CD4-positive, alpha-beta T cell treated with Interleukin-21 for 1 hour (primary cell): Measurements from ENCODE around the gene WDR37.
"Not testable (repeated sequence)": the region's sequence is repeated elsewhere in the genome, so short reads cannot be mapped to it uniquely, and the experiment has no call there.

Experiments used
- DNase-seq: peaks from one replicate; pipeline ENCODE4 v3.0.0-alpha.2; 2020

The WDR37 gene

DNA sequence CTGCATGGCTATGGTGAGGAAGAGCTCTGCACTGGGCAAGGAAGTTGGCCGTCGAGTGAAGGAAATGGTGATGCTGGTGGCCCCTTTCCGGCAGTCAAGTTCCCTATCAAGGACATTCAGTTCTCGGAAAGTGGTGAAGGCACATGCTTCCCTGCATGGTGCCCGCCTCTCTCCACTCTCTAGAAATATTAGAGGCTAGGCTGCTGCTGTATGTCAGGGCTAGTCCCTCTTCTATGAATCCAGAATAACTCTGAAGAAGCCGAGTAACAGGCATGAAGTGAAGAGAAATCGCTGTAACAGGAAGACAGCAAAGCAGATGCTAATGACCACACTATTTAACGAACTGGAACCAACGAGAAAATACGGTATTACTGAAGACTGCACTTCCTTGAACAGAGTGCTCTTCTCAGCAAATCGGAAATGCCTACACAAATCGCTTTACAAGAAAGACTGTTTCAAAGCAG is 12.6 kb upstream of the WDR37 start:
- DNase-seq, result peak; percentile 56

DNA sequence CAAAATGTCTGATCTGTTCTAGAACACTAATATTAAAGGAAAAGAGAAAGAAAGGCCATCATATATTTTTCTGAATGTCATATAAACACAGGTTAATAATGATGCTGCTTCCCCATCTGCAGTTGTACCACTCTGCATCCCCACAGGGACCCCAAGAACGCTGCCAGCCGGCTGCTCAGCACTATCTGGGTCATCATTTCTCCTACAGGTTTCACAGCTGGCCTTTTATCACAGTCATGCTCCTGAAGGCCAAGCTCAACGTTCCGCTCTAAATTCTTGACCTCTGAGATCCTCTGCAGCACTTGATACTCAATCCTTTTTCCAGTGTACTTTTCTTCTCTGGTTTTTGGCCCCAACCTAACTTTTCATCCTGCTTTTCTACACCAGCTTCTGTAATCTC is 12.0 kb upstream of the WDR37 start:
- DNase-seq, result no peak

DNA sequence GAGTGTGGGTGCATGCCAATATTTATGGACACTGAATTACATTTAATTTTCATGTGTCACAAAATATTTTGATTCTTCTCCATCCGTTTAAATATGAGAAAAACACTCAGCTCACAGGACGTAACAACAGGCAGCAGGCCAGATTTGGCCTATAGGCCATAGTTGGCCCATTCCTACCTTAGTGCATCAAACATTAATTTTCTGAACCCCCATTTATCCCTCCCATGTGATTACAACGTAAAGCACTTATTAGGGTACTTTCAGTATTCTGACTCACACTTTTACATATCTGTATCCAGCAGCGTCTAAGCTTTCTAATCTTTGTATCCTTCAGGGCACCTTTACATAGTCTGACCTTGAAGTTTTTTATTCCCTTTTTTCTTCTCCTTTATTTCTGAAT is 11.2 kb upstream of the WDR37 start:
- DNase-seq, result no peak

DNA sequence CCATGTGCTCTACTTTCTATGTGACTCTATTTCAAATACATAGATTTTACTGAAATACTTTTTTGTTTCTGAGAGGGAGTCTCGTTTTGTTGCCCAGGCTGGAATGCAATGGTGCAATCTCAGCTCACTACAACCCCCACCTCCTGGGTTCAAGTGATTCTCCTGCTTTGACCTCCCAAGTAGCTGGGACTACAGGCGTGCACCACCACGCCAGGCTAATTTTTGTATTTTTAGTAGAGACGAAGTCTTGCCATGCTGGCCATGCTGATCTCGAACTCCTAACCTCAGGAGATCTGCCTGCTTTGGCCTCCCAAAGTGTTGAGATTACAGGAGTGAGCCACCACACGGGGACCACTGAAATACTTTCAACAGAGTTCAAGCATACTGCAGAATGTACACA is 10.8 kb upstream of the WDR37 start:
- no peak for DNase-seq

DNA sequence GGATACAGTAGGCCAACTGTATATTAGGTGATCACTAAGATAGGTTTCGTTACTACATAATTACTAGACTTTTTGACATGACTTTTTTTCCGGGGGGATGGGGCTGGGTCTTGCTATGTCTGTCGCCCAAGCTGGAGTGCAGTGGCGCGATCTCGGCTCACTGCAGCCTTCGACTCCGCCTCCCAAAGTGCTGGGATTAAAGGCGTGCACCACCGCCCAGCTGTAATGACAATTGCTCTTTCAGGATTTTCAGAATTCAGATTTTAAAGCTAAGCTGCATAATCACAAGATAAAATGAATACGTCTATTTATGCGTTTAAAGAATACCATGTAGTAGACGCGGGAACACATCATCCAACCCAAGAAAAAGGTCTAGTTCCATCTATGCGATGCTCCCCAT is 8.2 kb upstream of the WDR37 start:
- DNase-seq, result no peak

DNA sequence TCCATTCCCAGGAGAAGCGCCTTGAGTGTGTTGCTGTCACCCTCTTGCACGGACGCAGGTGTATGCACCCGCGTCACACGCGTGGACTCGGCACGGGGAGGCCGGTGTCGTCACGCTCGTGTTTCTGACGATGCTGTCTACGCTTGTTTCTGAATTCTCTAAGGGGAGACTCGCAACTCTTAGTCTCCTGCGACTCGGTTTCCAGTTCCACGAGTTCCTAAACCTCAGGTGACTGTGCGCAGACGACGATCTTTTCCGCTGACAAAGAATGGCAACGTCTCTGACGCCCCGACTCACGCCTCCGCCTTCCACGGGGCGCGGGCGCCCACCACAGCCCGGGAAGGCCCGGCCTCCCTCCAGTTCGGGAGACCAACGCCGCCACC is 7.8 kb upstream of the WDR37 start:
- peak; percentile 69 for DNase-seq

DNA sequence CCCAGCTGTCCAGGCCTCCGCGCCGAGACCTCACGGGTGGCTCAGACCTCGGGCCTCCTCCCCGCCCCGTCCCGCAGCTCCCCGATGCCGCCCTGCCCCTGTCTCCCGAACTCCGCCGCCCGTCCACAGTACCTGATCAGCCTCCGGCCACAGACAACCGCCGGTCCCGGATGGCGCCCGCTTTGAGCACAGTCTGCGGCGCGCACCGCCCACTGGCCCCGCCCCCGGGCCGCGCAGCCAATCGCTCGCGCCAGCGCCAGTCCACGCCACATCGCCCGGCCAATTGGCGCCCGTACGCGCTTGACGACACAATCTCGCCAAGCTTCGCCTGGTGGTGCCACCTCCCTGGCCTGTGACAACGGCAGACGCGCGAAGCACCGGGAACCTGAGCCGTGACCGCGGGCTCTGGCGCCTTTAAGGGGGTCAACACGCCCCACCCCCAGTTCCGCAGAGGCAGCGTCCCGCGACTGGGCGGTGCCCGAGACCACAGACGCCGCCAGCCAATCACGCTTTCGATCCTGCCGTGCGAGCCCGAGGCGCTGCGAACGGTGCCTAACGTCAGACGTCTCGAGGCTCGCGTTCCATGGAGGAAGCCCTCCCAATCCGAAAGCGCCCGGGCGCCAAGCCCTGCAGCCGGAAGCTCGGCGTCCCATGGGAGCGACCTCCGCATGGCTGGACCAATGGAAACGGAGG is 7.3 kb upstream of the WDR37 start, which contains the start of gene IDI1:
Gene IDI1, minus strand, starts transcription at position 388 of the 693 bp plus-strand sequence. Its CDS starts 116 bp downstream, at position 272.
- peak; percentile 98 for DNase-seq

DNA sequence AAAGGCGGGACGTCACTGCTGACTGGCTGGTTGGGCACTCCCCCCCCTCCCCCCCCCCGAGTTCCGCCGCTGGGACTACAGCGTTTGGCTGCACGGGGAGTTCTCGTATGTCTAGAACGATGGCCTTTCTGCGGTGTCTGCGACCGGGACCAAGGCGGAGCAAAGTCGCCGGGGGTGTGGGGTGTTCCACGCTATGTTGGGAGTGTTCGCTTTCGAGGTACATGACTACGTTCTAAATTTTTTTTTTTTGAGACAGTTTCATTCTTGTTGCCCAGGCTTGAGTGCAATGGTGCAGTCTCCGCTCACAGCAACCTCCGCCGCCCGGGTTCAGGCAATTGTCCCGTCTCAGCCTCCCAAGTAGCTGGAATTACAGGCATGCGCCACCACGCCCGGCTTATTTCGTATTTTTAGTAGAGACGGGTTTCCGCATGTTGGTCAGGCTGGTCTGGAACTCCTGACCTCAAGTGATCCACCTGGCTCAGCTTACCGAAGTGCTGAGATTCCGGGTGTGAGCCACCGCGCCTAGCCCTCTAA is 6.7 kb upstream of the WDR37 start:
- DNase-seq, result no peak

DNA sequence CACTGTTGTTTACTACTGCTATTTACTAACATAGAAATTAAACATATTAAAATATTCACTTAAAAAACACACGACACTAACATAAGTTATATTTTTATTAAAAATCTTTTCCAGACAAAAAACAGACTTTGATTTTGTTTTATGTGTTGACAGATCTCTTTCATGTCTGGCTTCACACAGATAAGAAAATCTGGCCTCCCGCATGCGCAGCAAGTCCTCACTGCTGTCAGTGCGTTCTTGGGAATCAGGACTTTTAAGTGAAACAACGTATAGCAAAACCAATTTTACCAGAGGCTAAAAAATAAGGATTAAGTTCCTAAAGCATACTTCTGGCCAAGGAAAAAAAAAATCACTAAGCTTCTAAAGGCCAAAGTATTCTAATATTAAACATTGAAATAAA is 6.0 kb upstream of the WDR37 start:
- DNase-seq, result peak; percentile 41

DNA sequence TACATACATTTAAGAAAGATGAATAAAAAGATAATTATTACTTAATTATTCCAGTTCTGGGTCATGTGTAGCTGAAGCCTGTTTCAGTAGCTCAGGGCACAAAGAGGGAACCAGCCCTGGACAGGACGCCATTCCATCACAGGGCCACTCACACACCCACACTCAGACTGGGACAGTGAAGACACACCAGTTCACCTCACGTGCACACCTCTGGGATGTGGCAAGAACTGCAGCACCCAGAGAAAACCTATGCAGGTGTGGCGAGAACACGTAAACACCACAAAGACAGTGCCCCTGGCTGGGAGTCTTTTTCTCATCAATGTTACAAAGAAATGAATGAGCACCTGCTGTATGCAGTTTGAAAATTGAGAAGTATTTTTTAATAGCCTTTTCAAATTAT is 5.6 kb upstream of the WDR37 start:
- DNase-seq, result peak; percentile 70

DNA sequence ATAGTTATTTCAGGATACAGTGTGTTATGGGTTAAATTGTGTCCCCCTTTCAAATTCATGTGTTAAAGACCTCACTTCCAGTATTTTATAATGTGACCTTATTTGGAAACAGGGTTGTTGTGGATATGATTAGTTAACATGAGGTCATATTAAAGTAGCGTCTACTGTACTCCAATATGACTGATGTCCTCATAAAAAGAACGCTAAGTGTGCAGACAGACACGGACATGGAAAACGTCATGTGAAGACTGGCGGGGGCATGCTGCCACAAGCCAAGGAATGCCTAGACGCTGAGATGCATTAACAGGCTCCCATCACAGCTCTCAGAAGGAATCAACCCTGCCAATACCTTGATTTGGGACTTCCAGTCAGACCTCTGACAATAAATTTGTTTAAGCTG is 1.5 kb upstream of the WDR37 start:
- no peak for DNase-seq

DNA sequence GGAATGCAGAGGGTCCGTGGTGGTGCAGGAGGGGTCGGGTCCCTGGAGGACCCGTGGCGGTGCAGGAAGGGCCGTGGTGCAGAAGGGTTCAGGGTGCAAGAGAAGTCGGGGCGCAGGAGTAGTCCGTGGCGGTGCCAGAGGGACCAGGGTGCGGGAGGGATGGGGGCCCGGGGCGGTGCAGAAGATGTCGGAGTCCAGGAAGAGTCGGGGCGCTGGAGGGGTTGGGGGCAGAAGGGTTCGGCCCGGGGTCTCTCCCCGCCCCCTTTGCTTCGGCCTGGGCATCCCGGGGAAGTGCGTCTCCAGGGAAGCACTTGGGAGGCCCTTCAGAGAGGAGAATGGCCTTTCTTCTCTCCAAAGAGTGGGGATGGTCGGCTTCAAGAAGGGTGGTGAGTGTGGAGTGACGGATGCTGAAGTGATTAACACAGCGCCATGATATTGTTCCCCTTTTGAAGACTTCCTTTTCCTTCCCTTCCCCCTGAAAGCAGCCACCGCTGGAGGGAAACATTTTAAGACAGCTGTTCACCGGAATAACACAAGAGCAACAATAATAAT is 997 bp downstream of the WDR37 start:
- no peak for DNase-seq

DNA sequence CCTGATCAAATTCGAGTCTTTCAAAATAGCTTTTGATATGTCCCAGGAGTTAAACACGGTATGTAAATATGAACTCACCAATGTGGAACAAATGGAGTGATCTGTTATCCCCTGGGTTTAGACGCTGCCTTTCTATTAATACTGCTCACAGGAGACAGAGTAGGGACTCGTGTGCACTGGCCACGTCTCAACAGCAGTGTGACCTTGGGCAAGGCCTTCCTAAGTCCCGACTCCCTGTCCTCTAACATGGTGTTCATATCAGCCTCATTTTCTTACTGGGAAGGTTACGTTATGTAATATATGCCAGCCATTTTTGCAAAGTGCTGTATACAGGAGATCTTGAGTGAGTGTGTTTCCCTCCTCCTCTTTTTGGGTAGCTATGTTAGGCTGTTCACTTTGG is 1.8 kb downstream of the WDR37 start:
- DNase-seq, result no peak

DNA sequence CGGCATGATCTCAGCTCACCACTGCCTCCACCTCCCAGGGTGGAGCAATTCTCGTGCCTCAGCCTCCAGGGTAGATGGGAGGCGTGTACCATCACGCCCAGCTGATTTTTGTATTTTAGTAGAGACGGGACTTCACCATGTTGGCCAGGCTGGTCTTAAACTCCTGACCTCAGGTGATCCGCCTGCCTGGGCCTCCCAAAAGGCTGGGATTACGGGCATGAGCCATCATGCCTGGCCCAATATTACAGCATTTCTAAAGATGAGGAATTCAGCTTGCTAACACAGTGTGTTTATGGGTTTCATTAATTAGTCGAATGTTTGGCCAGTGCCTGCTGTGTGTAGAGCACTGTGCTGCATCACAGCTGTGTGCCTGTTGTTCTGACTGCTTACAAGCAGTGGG is 3.7 kb downstream of the WDR37 start:
- DNase-seq, result no peak

DNA sequence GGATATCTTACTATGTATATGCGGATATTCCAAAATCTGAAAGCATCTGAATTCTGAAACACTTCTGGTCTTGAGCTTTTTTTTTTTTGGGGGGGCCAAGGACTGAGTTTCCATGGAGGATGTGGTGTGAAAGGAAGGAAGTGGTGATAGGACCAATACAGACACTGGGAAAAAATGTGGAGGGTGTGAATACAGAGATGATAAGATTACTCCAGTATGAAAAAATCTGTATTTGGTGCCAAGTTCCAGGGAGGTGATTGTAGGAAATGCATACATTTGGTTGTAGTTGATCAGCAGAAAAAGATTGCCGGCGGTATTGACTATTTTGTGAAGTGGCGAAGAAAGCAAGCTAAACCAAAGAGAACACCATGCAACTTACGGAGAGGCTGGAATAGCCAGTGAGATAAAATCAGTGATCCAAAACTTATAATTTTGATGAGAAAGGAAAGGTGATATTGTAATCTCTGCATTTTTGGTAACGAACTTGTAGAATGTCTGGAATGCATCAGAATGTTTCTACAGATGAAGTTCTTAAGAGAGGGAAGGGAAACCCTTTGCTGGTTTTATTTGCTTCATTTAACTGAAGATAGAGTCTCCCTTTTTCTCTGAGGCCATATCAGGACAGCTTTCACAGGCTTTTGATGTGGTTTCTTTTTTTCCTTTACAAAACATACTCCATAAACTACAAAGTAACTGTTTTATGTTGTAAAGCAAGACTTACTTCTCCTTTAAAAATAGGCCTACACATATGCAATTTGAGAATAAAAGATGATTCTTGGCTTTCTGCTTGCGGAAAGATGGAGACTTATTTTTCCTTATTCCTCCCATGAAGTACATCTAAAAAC is 6.0 kb downstream of the WDR37 start:
- DNase-seq, result peak; percentile 28

DNA sequence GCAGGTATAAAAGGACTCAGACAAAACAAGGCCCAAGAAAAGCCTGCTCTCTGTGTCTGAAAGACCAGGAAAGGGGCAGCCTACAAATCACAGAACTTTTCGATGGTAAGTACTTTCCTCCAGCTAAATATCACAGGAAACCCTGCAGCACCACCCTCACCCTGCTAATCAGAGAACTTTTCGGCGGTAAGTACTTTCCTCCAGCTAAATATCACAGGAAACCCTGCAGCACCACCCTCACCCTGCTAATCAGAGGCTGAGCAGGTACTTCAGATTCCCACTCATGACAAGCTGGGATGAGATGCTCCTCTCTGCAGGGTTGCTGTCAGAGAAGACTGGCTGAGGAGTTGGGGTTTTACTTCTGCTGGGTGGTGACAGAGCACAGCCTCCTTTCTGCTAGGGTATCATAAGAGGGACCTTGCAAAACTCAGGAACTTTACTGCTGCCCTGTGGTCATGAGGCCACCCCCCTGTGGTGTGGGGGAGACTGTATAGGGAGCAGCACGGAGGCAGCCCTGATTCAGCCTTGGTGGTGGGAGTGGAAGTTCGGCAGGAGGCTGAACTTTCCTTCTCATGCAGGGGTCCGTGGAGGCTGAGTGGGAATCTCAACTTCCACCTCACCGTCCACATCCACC is 7.2 kb downstream of the WDR37 start:
- peak; percentile 53 for DNase-seq

DNA sequence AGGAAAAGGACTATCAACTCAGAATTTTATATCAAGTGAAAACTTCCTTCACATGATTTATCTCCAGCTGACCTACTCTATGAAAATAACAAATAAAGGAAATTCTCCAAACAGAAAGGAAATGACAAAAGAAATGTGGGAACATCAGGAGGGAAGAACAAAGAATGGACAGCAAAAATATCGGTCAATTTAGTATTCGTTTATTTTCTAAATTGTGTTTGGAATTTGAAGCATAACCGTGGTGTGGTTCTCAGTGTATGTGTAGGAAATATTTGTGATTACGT is 8.7 kb downstream of the WDR37 start:
- no peak for DNase-seq

DNA sequence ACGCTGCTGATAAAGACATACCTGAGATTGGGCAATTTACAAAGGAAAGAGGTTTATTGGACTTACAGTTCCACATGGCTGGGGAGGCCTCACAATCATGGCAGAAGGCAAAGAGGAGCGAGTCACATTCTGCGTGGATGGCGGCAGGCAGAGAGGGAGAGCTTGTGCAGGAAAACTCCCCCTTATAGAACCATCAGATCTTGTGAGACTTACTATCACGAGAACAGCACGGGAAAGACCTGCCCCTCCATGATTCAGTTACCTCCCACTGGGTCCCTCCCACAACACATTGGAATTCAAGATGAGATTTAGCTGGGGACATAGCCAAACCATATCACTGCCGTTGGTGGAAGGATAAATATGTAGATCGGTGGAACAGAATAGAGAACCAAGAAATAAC is 10.5 kb downstream of the WDR37 start:
- DNase-seq, result not testable (repeated sequence)

DNA sequence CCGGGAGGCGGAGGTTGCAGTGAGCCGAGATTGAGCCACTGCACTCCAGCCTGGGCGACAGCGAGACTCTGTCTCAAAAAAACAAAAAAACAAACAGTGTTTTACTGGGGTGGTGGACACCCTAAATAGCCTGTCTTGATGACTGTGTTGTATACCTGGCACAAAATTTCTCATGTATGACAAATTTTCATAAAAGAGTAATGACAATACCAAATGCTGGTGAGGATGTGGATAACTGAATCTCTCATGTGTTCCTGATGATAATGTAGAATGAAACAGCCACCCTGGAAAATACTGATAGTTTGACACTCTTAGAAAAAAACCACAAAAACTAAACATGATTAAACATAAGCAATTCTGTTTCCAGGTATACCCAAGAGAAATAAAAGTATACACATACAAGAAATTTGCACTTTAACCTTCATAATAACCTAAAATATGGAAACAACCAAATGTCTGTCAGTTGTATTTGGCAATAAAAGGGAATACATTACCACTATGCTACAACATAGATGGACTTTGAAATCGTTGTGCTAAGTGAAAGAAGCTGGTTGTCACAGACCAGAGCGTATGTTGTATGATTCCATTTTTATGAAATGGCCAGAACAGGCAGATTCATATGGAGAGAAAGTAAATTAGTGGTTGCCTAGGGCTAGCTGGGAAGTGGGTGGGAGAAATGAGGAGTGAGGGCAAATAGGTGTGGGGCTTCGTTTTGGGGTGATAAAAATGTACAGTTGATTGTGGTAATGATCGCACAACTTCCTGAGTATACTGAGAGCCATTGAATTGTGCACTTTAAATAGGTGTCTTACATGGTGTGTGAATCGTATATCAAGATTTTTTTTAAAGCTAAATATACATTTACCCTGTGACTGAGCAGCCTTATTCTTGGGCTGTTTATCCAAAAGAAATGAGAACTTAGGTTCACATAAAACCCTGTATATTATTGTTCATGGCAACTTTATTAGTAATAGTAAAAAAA is 12.5 kb downstream of the WDR37 start:
- DNase-seq, result no peak

DNA sequence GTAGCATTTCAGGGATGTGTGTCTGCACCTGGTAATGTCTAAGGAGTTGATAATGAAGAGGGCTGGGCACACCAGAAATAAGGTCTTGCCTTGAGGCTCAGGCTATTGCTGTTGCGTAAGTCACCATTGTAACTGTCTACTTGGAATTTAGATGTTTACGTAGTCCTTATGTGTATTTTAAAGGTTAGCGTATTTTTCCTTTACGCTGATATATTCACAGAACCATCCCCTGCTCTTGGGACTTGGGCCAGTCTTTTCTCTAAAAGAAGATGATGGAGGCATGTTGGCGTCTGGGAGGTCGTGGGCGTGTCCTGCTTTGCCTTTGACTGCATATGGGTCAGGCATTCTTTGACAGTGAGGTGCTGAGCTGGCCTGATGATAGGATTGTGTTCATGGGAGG is 14.7 kb downstream of the WDR37 start:
- DNase-seq, result no peak

DNA sequence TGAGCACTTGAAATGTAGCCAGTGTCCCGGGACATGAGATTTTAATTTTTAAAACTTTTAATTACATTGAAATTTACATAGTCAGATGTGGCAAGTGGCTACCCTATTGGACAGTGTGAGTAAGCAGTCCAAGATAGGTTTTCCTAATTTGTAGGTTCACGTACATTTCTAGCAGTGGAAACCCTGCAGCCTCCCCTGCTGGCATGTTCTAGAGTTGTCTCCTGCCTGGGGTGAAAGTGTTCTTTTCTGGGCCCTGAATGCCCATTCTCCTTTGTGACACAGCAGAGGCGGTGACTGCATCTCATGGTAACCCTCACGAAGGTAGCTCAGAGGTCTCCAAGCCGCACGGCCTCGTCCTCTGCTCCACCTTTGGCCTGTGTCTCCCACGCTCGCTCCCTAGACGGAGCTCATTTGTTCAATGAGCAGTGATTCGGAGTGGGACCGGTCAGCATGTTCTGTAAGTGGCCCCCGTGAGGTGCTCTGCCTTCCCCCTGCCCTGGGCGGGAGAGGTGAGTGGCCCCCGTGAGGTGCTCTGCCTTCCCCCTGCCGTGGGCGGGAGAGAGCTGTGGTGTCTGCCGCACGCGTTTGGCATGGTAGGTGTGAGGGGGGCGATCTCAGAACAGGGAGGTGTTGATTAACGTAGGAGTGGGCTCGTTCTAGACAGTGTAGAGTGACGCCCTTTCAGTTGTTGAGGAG is 18.0 kb downstream of the WDR37 start:
- DNase-seq, result no peak
